ENCODE results near the gene PDE2A. TPM values are rescaled to one million over a fixed set of nuclear protein-coding genes. Genes with fewer than 3 reads are reported as not detected.

The PDE2A gene
- total and polyA plus RNA-seq, 2 donors (not counting 3 experiments of a cell fraction or from before 2014, with no cell fraction given), result 14.8 to 16.8 TPM

DNA sequence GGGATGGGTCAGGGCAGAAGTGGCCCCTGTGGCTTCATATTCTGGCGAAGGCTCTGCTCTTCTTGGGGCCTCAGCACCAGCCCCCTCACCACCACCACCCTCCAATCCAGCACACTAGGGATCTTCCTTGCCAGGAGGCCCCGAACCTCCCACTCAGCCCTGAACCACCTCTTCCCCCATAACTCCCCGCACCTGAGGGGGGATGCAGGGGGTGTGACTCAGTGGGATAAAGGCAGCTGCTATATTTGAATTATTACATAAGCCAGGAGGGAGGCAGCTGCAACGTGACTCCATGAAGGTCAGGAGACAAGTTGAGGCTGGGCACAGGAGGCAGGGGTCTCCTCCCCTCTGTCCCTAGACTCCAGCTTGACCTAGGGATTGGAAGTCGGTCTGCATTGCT is 5.6 kb upstream of the PDE2A start:
- no peaks in the 10 kb centered on the region for H3K4me1 ChIP-seq (ENCODE audit: control insufficient read depth, extremely low read depth, insufficient read depth, low read length)
- no peaks in the 10 kb centered on the region for H3K9me3 ChIP-seq (replicated peaks; ENCODE audit: control insufficient read depth, insufficient read depth, low read length)
- dilution Hi-C loops (cut with MboI; ENCODE audit: extremely low pct_ligation_motif_present, low sequenced_read_pairs) (no loop called here), intact Hi-C loops (cut with micrococcal nuclease) (no loop called here)
- no TSS peak for BruUV-seq (replicated peaks)
- no peak overlapping the region for H3K27ac ChIP-seq (ENCODE audit: insufficient read depth, low read depth, low read length)
- no peaks in the 10 kb centered on the region for H3K36me3 ChIP-seq (ENCODE audit: control insufficient read depth in 2 of 2, extremely low read depth in 1 of 2, insufficient read depth in 2 of 2, low read length in 2 of 2)
- H3K4me2 ChIP-seq (ENCODE audit: insufficient read depth, low read length), result no peak overlapping the region
- no peak for FAIRE-seq
- ChIA-PET POLR2A (no interaction called here), CTCF (interaction anchor here (1.0 to 13.1 kb wide), 5 partner anchors 71 to 209 kb away, joined by 3 to 339 read pairs (median 138); no protein-coding TSS in a partner anchor)
- TF ChIP-seq POLR2A (IDR thresholded peaks at IDR 0.05; ENCODE audit: low read depth, low read length) (no peak), EZH2 (IDR thresholded peaks at IDR 0.05; ENCODE audit: borderline replicate concordance, low read depth, low read length, severe bottlenecking) (no peak)
- TF ChIP-seq, protein P1, sequence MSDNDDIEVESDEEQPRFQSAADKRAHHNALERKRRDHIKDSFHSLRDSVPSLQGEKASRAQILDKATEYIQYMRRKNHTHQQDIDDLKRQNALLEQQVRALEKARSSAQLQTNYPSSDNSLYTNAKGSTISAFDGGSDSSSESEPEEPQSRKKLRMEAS (IDR thresholded peaks at IDR 0.05; ENCODE audit: insufficient read depth, insufficient read length), result no peak
- no peak for DNase-seq (ENCODE audit: low read depth, low spot score)
- no peaks in the 10 kb centered on the region for H4K20me1 ChIP-seq (replicated peaks; ENCODE audit: control insufficient read depth, extremely low read depth, insufficient read depth, low read length)
- H3K4me3 ChIP-seq (replicated peaks in 1 of 3; ENCODE audit: insufficient read depth in 1 of 3, low read depth in 1 of 3, low read length in 3 of 3), result no peak overlapping the region
- no peak overlapping the region for H2AFZ ChIP-seq (ENCODE audit: low read depth, low read length)
- H3K9ac ChIP-seq (replicated peaks; ENCODE audit: extremely low read depth, insufficient read depth, low read length), result no peak overlapping the region
- H3K27me3 ChIP-seq (ENCODE audit: control insufficient read depth in 2 of 2, insufficient read depth in 2 of 2, low read length in 2 of 2), result peaks cover 23 to 24% of the 10 kb centered on the region in 2 experiments
- no peaks in the 10 kb centered on the region for H3K79me2 ChIP-seq (ENCODE audit: control insufficient read depth, insufficient read depth, low read length)
- no peaks in the 10 kb centered on the region for H3K9me1 ChIP-seq (replicated peaks; ENCODE audit: control insufficient read depth, extremely low read depth, insufficient read depth, low read length)

DNA sequence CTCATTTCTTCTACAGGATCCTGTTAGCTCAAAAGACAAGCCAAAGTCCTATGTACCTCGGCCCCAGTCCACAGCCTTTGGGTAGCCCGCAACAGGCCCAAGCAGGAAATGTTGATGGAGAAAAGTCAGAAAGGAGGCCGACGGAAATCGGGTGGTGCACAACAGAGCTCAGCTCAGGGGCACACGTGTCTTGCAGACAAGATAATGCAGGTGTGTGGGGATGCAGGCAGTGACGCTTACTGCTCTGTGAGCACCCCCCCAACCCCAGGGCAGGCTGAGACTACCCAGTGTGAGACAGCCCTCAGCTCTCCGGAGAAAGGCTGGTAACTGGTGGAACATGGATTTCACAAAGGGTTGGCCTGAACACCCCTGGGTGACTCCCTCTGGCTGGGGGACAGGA is 4.3 kb upstream of the PDE2A start:
- TF ChIP-seq JUN (IDR thresholded peaks at IDR 0.05; ENCODE audit: borderline replicate concordance, insufficient read depth, insufficient read length, low read depth), result no peak
- H3K27me3 ChIP-seq (ENCODE audit: control insufficient read depth in 2 of 2, insufficient read depth in 2 of 2, low read length in 2 of 2), result peaks cover 29 to 37% of the 10 kb centered on the region in 2 experiments
- H3K9ac ChIP-seq (replicated peaks; ENCODE audit: extremely low read depth, insufficient read depth, low read length), result no peak overlapping the region
- H3K4me1 ChIP-seq (ENCODE audit: control insufficient read depth, extremely low read depth, insufficient read depth, low read length), result no peaks in the 10 kb centered on the region
- no peak for FAIRE-seq
- H3K36me3 ChIP-seq (ENCODE audit: control insufficient read depth in 2 of 2, extremely low read depth in 1 of 2, insufficient read depth in 2 of 2, low read length in 2 of 2), result no peaks in the 10 kb centered on the region
- no peaks in the 10 kb centered on the region for H3K9me1 ChIP-seq (replicated peaks; ENCODE audit: control insufficient read depth, extremely low read depth, insufficient read depth, low read length)
- no peak overlapping the region for H3K4me2 ChIP-seq (ENCODE audit: insufficient read depth, low read length)
- POLR2A ChIA-PET, result no interaction called here
- dilution Hi-C loops (cut with MboI; ENCODE audit: extremely low pct_ligation_motif_present, low sequenced_read_pairs) (no loop called here), intact Hi-C loops (cut with micrococcal nuclease) (no loop called here)
- no peaks in the 10 kb centered on the region for H3K79me2 ChIP-seq (ENCODE audit: control insufficient read depth, insufficient read depth, low read length)
- no peak for DNase-seq (ENCODE audit: low read depth, low spot score)
- no peak overlapping the region for H3K27ac ChIP-seq (ENCODE audit: insufficient read depth, low read depth, low read length)
- H3K4me3 ChIP-seq (replicated peaks in 1 of 3; ENCODE audit: insufficient read depth in 1 of 3, low read depth in 1 of 3, low read length in 3 of 3), result no peak overlapping the region
- BruUV-seq (replicated peaks), result no TSS peak
- no peaks in the 10 kb centered on the region for H4K20me1 ChIP-seq (replicated peaks; ENCODE audit: control insufficient read depth, extremely low read depth, insufficient read depth, low read length)
- no peak overlapping the region for H2AFZ ChIP-seq (ENCODE audit: low read depth, low read length)
- H3K9me3 ChIP-seq (replicated peaks; ENCODE audit: control insufficient read depth, insufficient read depth, low read length), result no peaks in the 10 kb centered on the region
- CTCF ChIA-PET, result interaction anchor here (1.0 to 13.1 kb wide), 3 partner anchors 80 to 207 kb away, joined by 3 to 339 read pairs (median 138); no protein-coding TSS in a partner anchor

Data from endothelial cell of umbilical vein (primary cell).